HAP-1 (cell line): ENCODE data around the gene IFI27.

Source experiments
- DNase-seq, 2 experiments: peaks; one replicate each; pipeline ENCODE4 v3.0.0-alpha.2; 2016 to 2020; ENCODE audit warnings: low spot score in 2 of 2
- H3K27me3 ChIP-seq: fragments of 250-450 bp; sonication (Bioruptor Pico); 2 replicates; pipeline ENCODE4 v1.5.1; 2020; ENCODE audit warnings: low read depth, mild to moderate bottlenecking, moderate library complexity
- H3K36me3 ChIP-seq: fragments of 250-450 bp; sonication (Bioruptor Pico); replicated peaks from 2 replicates; pipeline ENCODE4 v1.5.1; 2020; ENCODE audit warnings: mild to moderate bottlenecking
- H3K4me1 ChIP-seq: fragments of 250-450 bp; sonication (Bioruptor Pico); 2 replicates; pipeline ENCODE4 v1.5.1; 2020; ENCODE audit warnings: mild to moderate bottlenecking
- H3K4me3 ChIP-seq: fragments of 250-450 bp; sonication (Bioruptor Pico); 2 replicates; pipeline ENCODE4 v1.5.1; 2020; ENCODE audit warnings: mild to moderate bottlenecking, moderate library complexity
- H3K9me3 ChIP-seq: fragments of 250-450 bp; sonication (Bioruptor Pico); 2 replicates; pipeline ENCODE4 v1.5.1; 2020; ENCODE audit warnings: mild to moderate bottlenecking, moderate library complexity
- in situ Hi-C: fragments of 300-500 bp; cut with MboI; formaldehyde crosslinking; loops from 3 replicates; pipeline ENCODE4 v1.14.3; 2020; ENCODE audit warnings: low sequenced_read_pairs, inconsistent platforms, mixed read lengths

The IFI27 gene

GRCh38 chr14:94123296-94123695 lies 12.8 kb downstream of the IFI27 start:
- in situ Hi-C loops: no loop called here
- 0 out of 2 replicates have a peak, but pooled peaks cover 2% of the 10 kb centered on the region for H3K9me3 ChIP-seq
- H3K4me1 ChIP-seq: no peaks in the 10 kb centered on the region
- DNase-seq: peak in 1 of 2 experiments; percentile 2
- H3K27me3 ChIP-seq: no peaks in the 10 kb centered on the region; the same call in 1 of the 2 replicates
- no peaks in the 10 kb centered on the region for H3K36me3 ChIP-seq
- H3K4me3 ChIP-seq: no peak overlapping the region

GRCh38 chr14:94123868-94124267 lies 13.3 kb downstream of the IFI27 start:
- no peak for DNase-seq
- in situ Hi-C loops: no loop called here
- no peaks in the 10 kb centered on the region for H3K4me1 ChIP-seq
- no peaks in the 10 kb centered on the region; the same call in 1 of the 2 replicates for H3K27me3 ChIP-seq
- no peaks in the 10 kb centered on the region for H3K36me3 ChIP-seq
- 0 out of 2 replicates have a peak, but pooled peaks cover 2% of the 10 kb centered on the region for H3K9me3 ChIP-seq
- H3K4me3 ChIP-seq: no peak overlapping the region

DNA sequence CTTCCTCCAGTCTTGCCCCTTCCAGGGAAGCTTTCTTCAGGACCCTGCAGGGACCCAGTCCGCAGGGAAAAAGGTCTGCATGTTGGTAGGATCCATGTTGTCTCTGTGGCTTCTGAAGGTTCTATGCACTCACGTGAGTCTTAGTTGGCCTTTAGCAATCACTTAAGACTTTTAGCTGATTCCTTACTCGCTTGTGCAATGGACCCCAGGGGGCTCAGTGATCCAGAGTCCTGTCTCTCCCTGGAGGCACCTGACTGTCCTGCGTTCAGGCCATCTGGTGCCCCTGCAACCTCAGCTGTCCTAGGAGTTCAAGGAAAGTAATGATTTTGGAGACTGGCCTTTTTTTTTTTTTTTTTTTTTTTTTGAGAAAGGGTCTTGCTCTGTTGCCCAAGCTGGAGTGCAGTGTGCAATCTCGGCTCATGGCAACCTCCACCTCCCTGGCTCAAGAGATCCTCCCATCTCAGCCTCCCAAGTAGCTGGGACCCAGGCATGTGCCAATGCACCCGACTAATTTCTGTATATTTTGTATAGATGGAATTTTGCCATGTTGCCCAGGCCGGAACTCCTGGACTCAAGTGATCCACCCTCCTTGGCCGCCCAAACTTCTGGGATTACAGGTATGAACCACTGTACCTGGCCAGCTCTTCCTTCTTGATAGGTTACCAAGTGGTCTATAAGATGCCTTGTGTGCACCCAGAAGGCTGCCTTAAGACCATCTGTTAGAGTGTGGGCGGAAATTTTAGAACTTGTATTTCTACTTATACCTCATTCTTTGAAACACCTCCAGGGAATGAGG lies 14.2 kb downstream of the IFI27 start:
- in situ Hi-C loops: loop anchor here (25.0 kb wide), 1 partner anchor 563 kb away; no protein-coding TSS in a partner anchor

DNA sequence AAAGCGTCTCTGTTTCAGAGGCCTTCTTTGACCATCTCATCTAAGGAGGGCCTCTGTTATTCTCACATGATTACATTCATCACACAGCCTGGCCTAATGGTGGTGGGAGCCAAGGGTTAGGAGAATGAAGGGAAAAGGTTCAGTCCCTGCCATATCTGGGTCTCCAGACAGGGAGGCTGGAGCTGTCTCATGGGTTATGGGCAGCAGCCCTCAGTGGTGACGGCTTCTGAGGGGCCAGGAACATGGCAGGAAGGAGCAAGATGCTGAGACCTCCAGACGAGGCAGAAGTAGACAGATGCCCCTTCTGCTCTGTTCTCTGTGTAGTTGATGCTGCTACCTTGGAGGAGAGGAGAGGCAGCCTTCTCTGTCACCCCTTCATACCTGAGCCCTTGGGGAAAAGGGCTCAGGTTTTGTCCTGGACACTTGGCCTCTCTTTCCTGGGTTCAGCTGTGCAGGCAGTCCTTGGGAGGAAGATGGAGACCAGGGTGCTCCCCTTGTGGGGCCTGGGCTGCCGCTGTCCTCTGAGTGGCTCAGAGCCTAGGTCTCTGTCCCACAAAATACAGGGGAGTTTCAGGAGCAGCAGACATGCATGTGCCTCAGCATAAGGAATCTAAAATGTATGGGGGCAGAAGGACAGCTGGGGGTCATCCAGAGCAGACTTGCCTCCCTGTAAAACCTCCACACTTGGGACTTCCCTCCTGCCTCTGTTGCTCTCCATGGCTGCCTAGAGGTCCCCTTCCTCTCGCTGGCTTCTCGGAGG lies 15.3 kb downstream of the IFI27 start:
- no peaks in the 10 kb centered on the region for H3K36me3 ChIP-seq
- no peak for DNase-seq
- no peaks in the 10 kb centered on the region for H3K9me3 ChIP-seq
- peaks cover 8% of the 10 kb centered on the region for H3K4me1 ChIP-seq
- H3K4me3 ChIP-seq: no peak overlapping the region
- in situ Hi-C loops: loop anchor here (25.0 kb wide), 1 partner anchor 561 kb away; no protein-coding TSS in a partner anchor
- no peaks in the 10 kb centered on the region for H3K27me3 ChIP-seq

More for the DNA sequence above, 14.2 kb downstream of the IFI27 start:
- no peaks in the 10 kb centered on the region for H3K27me3 ChIP-seq
- H3K9me3 ChIP-seq: 0 out of 2 replicates have a peak, but pooled peaks cover 2% of the 10 kb centered on the region
- no peak overlapping the region for H3K4me3 ChIP-seq
- DNase-seq: peak in 1 of 2 experiments; percentile 2
- H3K36me3 ChIP-seq: no peaks in the 10 kb centered on the region
- H3K4me1 ChIP-seq: peaks cover under 1% of the 10 kb centered on the region

DNA sequence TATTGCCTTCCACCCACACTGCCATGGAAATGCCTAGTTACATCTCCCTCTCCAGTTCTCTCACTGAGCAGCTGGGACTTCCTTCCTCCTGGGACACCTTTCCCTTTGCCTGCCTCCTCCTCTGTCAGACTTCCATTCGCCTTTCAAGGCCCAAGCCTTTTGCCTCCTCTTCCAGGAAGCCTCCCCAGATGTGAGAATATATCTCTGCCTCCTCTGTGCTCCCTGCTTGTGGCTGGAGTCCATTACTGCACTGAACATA lies 15.8 kb downstream of the IFI27 start:
- Histone ChIP-seq H3K4me3 (no peak overlapping the region), H3K4me1 (peaks cover 8% of the 10 kb centered on the region), H3K9me3 (no peaks in the 10 kb centered on the region), H3K27me3 (no peaks in the 10 kb centered on the region), H3K36me3 (no peaks in the 10 kb centered on the region)
- no peak for DNase-seq
- in situ Hi-C loops: loop anchor here (25.0 kb wide), 1 partner anchor 561 kb away; no protein-coding TSS in a partner anchor

DNA sequence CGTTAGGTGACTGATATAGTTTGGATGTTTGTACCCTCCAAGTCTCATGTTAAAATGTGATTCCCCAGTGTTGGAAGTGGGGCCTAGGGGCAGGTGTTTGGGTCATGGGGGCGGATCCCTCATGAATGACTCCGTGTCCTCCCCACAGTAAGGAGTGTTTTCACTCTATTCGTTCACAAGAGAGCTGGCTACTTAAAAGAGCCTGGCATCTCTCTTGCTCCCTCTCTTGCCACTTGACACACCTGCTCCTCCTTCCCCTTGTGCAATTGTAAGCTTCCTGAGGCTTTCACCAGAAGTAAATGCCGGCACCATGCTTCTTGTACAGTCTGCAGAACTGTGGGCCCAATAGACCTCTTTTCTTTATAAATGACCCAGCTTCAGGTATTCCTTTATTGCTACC lies 16.3 kb downstream of the IFI27 start:
- Histone ChIP-seq H3K27me3 (no peaks in the 10 kb centered on the region), H3K4me3 (no peak overlapping the region), H3K36me3 (no peaks in the 10 kb centered on the region), H3K9me3 (no peaks in the 10 kb centered on the region), H3K4me1 (peaks cover 8% of the 10 kb centered on the region)
- no peak for DNase-seq
- in situ Hi-C loops: loop anchor here (25.0 kb wide), 1 partner anchor 561 kb away; no protein-coding TSS in a partner anchor

DNA sequence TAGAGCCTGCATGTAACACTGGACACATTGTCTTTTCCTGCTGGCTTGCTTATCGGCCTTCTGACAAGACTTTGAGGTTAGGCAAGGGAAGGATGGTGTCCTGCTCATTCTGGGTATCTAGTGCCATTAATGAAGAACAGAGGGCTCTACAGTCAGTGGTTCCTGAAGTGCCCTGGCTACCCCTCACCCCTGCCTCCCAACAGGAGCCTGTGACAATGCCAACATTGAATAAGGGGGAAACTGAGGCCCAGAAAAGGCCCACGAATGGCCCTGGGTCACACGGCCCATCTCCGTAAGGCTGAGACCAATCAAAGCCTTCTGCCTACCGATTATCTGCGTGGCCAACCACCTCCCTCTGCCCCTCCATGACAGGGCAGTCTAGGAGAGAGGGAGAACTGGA lies 16.8 kb downstream of the IFI27 start:
- in situ Hi-C loops: loop anchor here (25.0 kb wide), 1 partner anchor 560 kb away; no protein-coding TSS in a partner anchor
- no peak overlapping the region for H3K4me3 ChIP-seq
- H3K4me1 ChIP-seq: peaks cover 8% of the 10 kb centered on the region
- H3K27me3 ChIP-seq: no peaks in the 10 kb centered on the region
- no peak for DNase-seq
- no peaks in the 10 kb centered on the region for H3K9me3 ChIP-seq
- H3K36me3 ChIP-seq: no peaks in the 10 kb centered on the region

DNA sequence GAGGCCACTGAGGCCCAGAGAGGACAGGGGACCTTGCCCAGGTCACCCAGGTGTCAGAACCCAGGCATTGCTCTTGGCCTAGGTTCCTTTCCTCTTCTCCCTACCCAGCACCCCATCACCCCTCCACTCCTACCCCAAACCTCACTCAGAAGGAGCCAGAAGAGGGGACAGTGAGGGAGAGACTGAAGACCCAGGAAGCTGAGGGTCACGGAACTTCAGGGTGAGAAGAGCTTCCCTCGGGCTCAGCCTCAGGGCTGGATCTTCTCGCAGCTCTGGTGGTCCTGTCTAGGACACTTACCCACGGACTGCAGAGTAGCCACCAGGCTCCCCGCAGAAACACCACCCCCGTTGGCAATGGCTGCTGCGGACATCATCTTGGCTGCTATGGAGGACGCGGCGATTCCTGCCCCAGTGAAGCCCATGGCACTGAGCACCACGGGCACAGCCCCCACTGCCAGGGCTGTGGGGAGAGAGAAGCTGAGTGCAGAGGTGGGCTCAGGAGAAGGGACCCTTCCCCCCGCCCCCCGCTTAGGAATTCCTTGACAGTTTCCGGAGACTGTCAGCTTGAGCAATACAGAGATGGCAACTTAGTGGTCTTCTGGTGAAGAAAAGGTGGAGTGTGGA lies 17.8 kb downstream of the IFI27 start:
- H3K27me3 ChIP-seq: no peaks in the 10 kb centered on the region
- H3K36me3 ChIP-seq: no peaks in the 10 kb centered on the region
- no peak for DNase-seq
- peaks cover 8% of the 10 kb centered on the region for H3K4me1 ChIP-seq
- no peaks in the 10 kb centered on the region for H3K9me3 ChIP-seq
- in situ Hi-C loops: loop anchor here (25.0 kb wide), 1 partner anchor 559 kb away; no protein-coding TSS in a partner anchor
- H3K4me3 ChIP-seq: no peak overlapping the region

DNA sequence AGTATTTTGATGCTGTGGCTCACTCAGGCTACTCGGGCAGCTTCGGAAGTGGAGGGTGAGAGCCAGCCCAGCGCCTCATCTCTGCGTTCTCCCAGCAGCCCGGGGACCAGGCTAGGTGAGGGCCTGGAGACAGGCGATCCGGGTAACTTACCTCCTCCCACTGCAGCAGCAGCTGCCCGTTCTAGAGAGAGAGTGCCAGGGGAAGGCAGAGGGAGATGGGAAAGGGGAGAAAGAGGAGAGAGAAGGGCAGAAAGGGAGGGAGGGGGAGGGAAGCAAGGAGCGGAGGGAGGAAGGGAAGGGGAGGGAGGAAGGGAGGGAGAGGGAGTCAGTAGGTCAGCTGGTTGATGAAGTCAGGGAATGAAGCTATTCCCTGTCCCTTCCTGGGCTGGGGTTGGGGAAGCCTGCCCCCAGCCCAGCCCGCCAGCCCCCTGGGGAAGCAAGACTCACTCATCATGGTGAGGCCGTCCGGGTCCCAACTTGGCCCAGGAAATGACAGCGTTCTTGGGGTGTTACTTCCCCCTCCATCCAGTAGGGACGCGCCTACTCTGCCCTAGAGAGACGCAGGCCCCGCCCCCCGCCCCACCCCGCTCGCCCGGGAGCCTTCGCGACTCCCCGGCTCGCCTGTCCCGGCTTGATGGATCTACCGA lies 18.7 kb downstream of the IFI27 start, which contains the start of gene IFI27L2:
Gene IFI27L2, minus strand, starts transcription at position 494 of the 647 bp plus-strand sequence. Its CDS starts 40 bp downstream, at position 454.
- no peaks in the 10 kb centered on the region for H3K36me3 ChIP-seq
- no peaks in the 10 kb centered on the region for H3K9me3 ChIP-seq
- in situ Hi-C loops: loop anchor here (25.0 kb wide), 1 partner anchor 558 kb away; no protein-coding TSS in a partner anchor
- peak within 1 kb of the TSS; percentile 40 for H3K4me3 ChIP-seq
- H3K27me3 ChIP-seq: no peaks in the 10 kb centered on the region
- DNase-seq: peak; percentile 82 to 89
- H3K4me1 ChIP-seq: peaks cover 8% of the 10 kb centered on the region

- in situ Hi-C loops: loop anchor here (25.0 kb wide), 1 partner anchor 557 kb away; no protein-coding TSS in a partner anchor
- Histone ChIP-seq H3K4me1 (peaks cover 8% of the 10 kb centered on the region), H3K9me3 (no peaks in the 10 kb centered on the region), H3K36me3 (no peaks in the 10 kb centered on the region), H3K4me3 (peak overlapping the region; percentile 40), H3K27me3 (no peaks in the 10 kb centered on the region)
- DNase-seq: peak; percentile 50 to 73
Observed at GRCh38 chr14:94129758-94130414, 19.4 kb downstream of the IFI27 start.

- in situ Hi-C loops: loop anchor here (25.0 kb wide), 1 partner anchor 555 kb away; no protein-coding TSS in a partner anchor
- H3K36me3 ChIP-seq: no peaks in the 10 kb centered on the region
- peak; percentile 72 to 79 for DNase-seq
Observed at GRCh38 chr14:94132285-94132887, 21.9 kb downstream of the IFI27 start.

GRCh38 chr14:94135476-94135875 lies 24.9 kb downstream of the IFI27 start:
- no peaks in the 10 kb centered on the region for H3K36me3 ChIP-seq
- in situ Hi-C loops: loop anchor here (5.0 to 25.0 kb wide), 2 partner anchors 98 to 552 kb away; no protein-coding TSS in a partner anchor
- H3K27me3 ChIP-seq: no peaks in the 10 kb centered on the region
- peaks cover 4% of the 10 kb centered on the region for H3K4me1 ChIP-seq
- H3K4me3 ChIP-seq: no peak overlapping the region
- no peaks in the 10 kb centered on the region for H3K9me3 ChIP-seq
- DNase-seq: no peak

More at GRCh38 chr14:94132285-94132887, 21.9 kb downstream of the IFI27 start:
- Histone ChIP-seq H3K27me3 (no peaks in the 10 kb centered on the region), H3K4me3 (no peak overlapping the region), H3K9me3 (no peaks in the 10 kb centered on the region), H3K4me1 (peaks cover 12% of the 10 kb centered on the region)
